IMR-90 (cell line): ENCODE measurements around the gene FAM210B. TPM values are rescaled to one million over a fixed set of nuclear protein-coding genes. Genes with fewer than 3 reads are reported as not detected.

Experiments used
- ATAC-seq: fragments of 200-7000 bp; cut with Tn5 transposase; 2 replicates; pipeline ENCODE4 v1.9.1; 2020; ENCODE audit warnings: low read depth, mild to moderate bottlenecking, moderate library complexity
- BruUV-seq: library from RNA; stranded (reverse); fragments of 400-500 nt; replicated peaks from 2 replicates; lab custom pipeline; 2021; lab: Mats Ljungman, UMichigan
- CTCF ChIA-PET: fragments of 300-600 bp; formaldehyde crosslinking; extraction: SDS; loops from one replicate; lab custom pipeline; 2021; ENCODE audit warnings: antibody characterized with exemption; lab: Yijun Ruan, JAX
- POLR2A ChIA-PET: fragments of 300-600 bp; sonication (Branson Sonifier 250); formaldehyde crosslinking; loops from one replicate; lab custom pipeline; 2022; ENCODE audit warnings: antibody characterized with exemption; ENCODE audit not compliant: unreplicated experiment; lab: Charles Lee
- DNase-seq: peaks from one replicate; pipeline ENCODE4 v3.0.0; 2013
- H2AFZ ChIP-seq: replicated peaks from 2 replicates; pipeline ENCODE3; 2013; ENCODE audit warnings: low read length, mild to moderate bottlenecking; ENCODE audit not compliant: poor library complexity
- H2AK5ac ChIP-seq: 2 replicates; pipeline ENCODE4 v1.6.1; 2013; ENCODE audit warnings: low read depth, low read length, inconsistent platforms
- H2AK9ac ChIP-seq: replicated peaks from 2 replicates; pipeline ENCODE3; 2013; ENCODE audit warnings: mild to moderate bottlenecking, low read depth, low read length, moderate library complexity; ENCODE audit not compliant: poor library complexity
- H2BK120ac ChIP-seq: 2 replicates; pipeline ENCODE4 v1.6.1; 2013; ENCODE audit warnings: low read depth, low read length, inconsistent platforms
- H2BK15ac ChIP-seq: 3 replicates; pipeline ENCODE4 v1.6.1; 2013; ENCODE audit warnings: low read depth, low read length, inconsistent platforms
- H2BK20ac ChIP-seq: 2 replicates; pipeline ENCODE4 v1.6.1; 2013; ENCODE audit warnings: low read depth, mild to moderate bottlenecking, inconsistent platforms, low read length, moderate library complexity
- H2BK5ac ChIP-seq: 2 replicates; pipeline ENCODE4 v1.6.1; 2013; ENCODE audit warnings: mild to moderate bottlenecking, low read depth, low read length, inconsistent platforms; ENCODE audit not compliant: poor library complexity, severe bottlenecking
- H3K14ac ChIP-seq: replicated peaks from 2 replicates; pipeline ENCODE4 v1.6.1; 2013; ENCODE audit warnings: low read depth, low read length, inconsistent platforms
- H3K18ac ChIP-seq: 2 replicates; pipeline ENCODE4 v1.6.1; 2013; ENCODE audit warnings: low read depth, low read length, control low read depth
- H3K23ac ChIP-seq: 2 replicates; pipeline ENCODE4 v1.6.1; 2013; ENCODE audit warnings: low read depth, low read length, inconsistent platforms
- H3K27ac ChIP-seq: 2 replicates; pipeline ENCODE4 v1.5.1; 2013; ENCODE audit warnings: mild to moderate bottlenecking, control low read depth, low read length; ENCODE audit not compliant: insufficient read depth
- H3K27me3 ChIP-seq: 2 replicates; pipeline ENCODE4 v1.6.1; 2013; ENCODE audit warnings: low read length; ENCODE audit not compliant: control insufficient read depth, insufficient read depth
- H3K36me3 ChIP-seq: 2 replicates; pipeline ENCODE4 v1.6.1; 2013; ENCODE audit warnings: low read length, mixed read lengths; ENCODE audit not compliant: control insufficient read depth, insufficient read depth
- H3K4ac ChIP-seq: 2 replicates; pipeline ENCODE4 v1.6.1; 2013; ENCODE audit warnings: low read depth, low read length, inconsistent platforms
- H3K4me1 ChIP-seq: 2 replicates; pipeline ENCODE4 v1.6.1; 2013; ENCODE audit warnings: low read length, mixed read lengths; ENCODE audit not compliant: control insufficient read depth, insufficient read depth
- H3K4me2 ChIP-seq: 2 replicates; pipeline ENCODE4 v1.6.1; 2013; ENCODE audit warnings: low read depth, mild to moderate bottlenecking, control low read depth, low read length, moderate library complexity
- H3K4me3 ChIP-seq: 2 replicates; pipeline ENCODE4 v1.5.1; 2013; ENCODE audit warnings: low read depth, mild to moderate bottlenecking, control low read depth, low read length, moderate library complexity; ENCODE audit not compliant: insufficient read depth
- H3K56ac ChIP-seq: 2 replicates; pipeline ENCODE4 v1.6.1; 2013; ENCODE audit warnings: low read length, inconsistent platforms; ENCODE audit not compliant: insufficient read depth; ENCODE audit errors: extremely low read depth
- H3K79me1 ChIP-seq, 2 experiments: 2 replicates each; pipeline ENCODE4 v1.6.1; 2013; ENCODE audit warnings: low read length in 2 of 2, inconsistent platforms in 1 of 2, low read depth in 1 of 2
- H3K9ac ChIP-seq: 2 replicates; pipeline ENCODE4 v1.6.1; 2013; ENCODE audit warnings: low read depth, low read length, control low read depth
- H3K9me1 ChIP-seq: 2 replicates; pipeline ENCODE4 v1.6.1; 2013; ENCODE audit warnings: low read length, inconsistent platforms; ENCODE audit not compliant: insufficient read depth
- H3K9me3 ChIP-seq: 2 replicates; pipeline ENCODE4 v1.6.1; 2013; ENCODE audit warnings: low read length; ENCODE audit not compliant: control insufficient read depth, insufficient read depth
- H4K20me1 ChIP-seq: 2 replicates; pipeline ENCODE4 v1.6.1; 2013; ENCODE audit warnings: low read length, inconsistent platforms; ENCODE audit not compliant: insufficient read depth
- H4K5ac ChIP-seq: 2 replicates; pipeline ENCODE4 v1.6.1; 2013; ENCODE audit warnings: mild to moderate bottlenecking, low read depth, low read length, control low read depth
- H4K8ac ChIP-seq, 2 experiments: 2 replicates each; pipeline ENCODE4 v1.6.1; 2013; ENCODE audit warnings: low read depth in 2 of 2, low read length in 2 of 2, control low read depth in 1 of 2, inconsistent platforms in 1 of 2
- H4K91ac ChIP-seq: 2 replicates; pipeline ENCODE4 v1.6.1; 2013; ENCODE audit warnings: low read depth, low read length, inconsistent platforms; ENCODE audit not compliant: insufficient read depth
- FOS ChIP-seq: fragments of 150-350 bp; IDR thresholded peaks from 2 replicates; pipeline ENCODE4 v1.6.1; 2016; ENCODE audit warnings: low read depth, low read length
- MAFK ChIP-seq: IDR thresholded peaks from 2 replicates; pipeline ENCODE4 v1.6.1; 2012; ENCODE audit warnings: low read depth, low read length, improper control_type of control experiment
- MAZ ChIP-seq: IDR thresholded peaks from 2 replicates; pipeline ENCODE4 v1.6.1; 2012; ENCODE audit warnings: low read depth, mild to moderate bottlenecking, low read length, improper control_type of control experiment, moderate library complexity, borderline replicate concordance
- MXI1 ChIP-seq: IDR thresholded peaks from 2 replicates; pipeline ENCODE4 v1.6.1; 2012; ENCODE audit warnings: low read depth, mild to moderate bottlenecking, low read length, moderate library complexity, borderline replicate concordance
- NFE2L2 ChIP-seq: fragments of 150-350 bp; IDR thresholded peaks from 2 replicates; pipeline ENCODE4 v1.6.1; 2016; ENCODE audit warnings: low read depth, mild to moderate bottlenecking, low read length
- RAD21 ChIP-seq: IDR thresholded peaks from 2 replicates; pipeline ENCODE4 v1.6.1; 2012; ENCODE audit warnings: low read length, improper control_type of control experiment
- WGBS, 2 experiments: methylation state at CpG; one replicate each; pipeline versions ENCODE4 v1.1.5 to v1.1.7; 2013; ENCODE audit warnings: missing lambda C conversion rate in 2 of 2; ENCODE audit not compliant: insufficient read length in 1 of 2; ENCODE audit errors: extremely low coverage in 2 of 2; 5-methylcytosine and 5-hydroxymethylcytosine counted together
- dilution Hi-C: fragments of 300-500 bp; cut with HindIII; formaldehyde crosslinking; loops from one replicate; pipeline ENCODE4 v1.14.3; 2018; ENCODE audit warnings: low sequenced_read_pairs; ENCODE audit not compliant: unreplicated experiment
- in situ Hi-C: fragments of 300-500 bp; cut with MboI; formaldehyde crosslinking; loops from 3 replicates; pipeline ENCODE4 v1.14.3; 2019; ENCODE audit warnings: low sequenced_read_pairs, inconsistent platforms, mixed read lengths
- intact Hi-C: fragments of 100-400 bp; cut with micrococcal nuclease; formaldehyde crosslinking; loops from 2 replicates; pipeline ENCODE4 v1.10.0; 2022
- polyA plus RNA-seq, 3 experiments: library from polyadenylated mRNA; depleted of rRNA; stranded (reverse); fragments of >200 nt; gene quantifications; 2 replicates each; pipeline ENCODE4 v1.2.3, GENCODE V29; 2012; ENCODE audit warnings: low replicate concordance in 1 of 3
- total RNA-seq: library from RNA; depleted of rRNA; stranded (reverse); fragments of >200 nt; gene quantifications from 2 replicates; pipeline ENCODE4 v1.2.3, GENCODE V29; 2012

The FAM210B gene
- total and polyA plus RNA-seq, 2 of the 4 experiments (the other 2 are of a cell fraction) = 29.5 to 45.0 TPM

- no peak for DNase-seq
- H4K5ac ChIP-seq = no peak overlapping the region; the same call in 1 of the 2 replicates
- TF ChIP-seq NFE2L2 (no peak), FOS (no peak), MAZ (no peak), RAD21 (no peak), MXI1 (no peak), MAFK (no peak)
- intact Hi-C loops (no loop called here), in situ Hi-C loops (loop anchor here (25.0 kb wide), 1 partner anchor 986 kb away; the partner anchor contains the start of gene RAE1), dilution Hi-C loops (no loop called here)
- H3K4ac ChIP-seq = no peak overlapping the region
- H2AK5ac ChIP-seq = no peak overlapping the region
- no peak overlapping the region for H2BK15ac ChIP-seq
- no peak overlapping the region for H3K56ac ChIP-seq
- H2BK120ac ChIP-seq = no peak overlapping the region
- H3K9me1 ChIP-seq = peaks cover 9% of the 10 kb centered on the region
- POLR2A ChIA-PET = no interaction called here
- no peaks in the 10 kb centered on the region; the same call in 1 of the 2 replicates for H3K4me1 ChIP-seq
- no peaks in the 10 kb centered on the region for H4K20me1 ChIP-seq
- H2AK9ac ChIP-seq = no peak overlapping the region
- CTCF ChIA-PET = no interaction called here
- H2BK20ac ChIP-seq = no peak overlapping the region
- H4K8ac ChIP-seq = no peak overlapping the region
- H3K36me3 ChIP-seq = peaks cover 14% of the 10 kb centered on the region
- 80% methylated on average over 1 of the region's 2 CpGs; no CpG with 5 or more reads in 1 of the 2 experiments for WGBS, 2 experiments
- no peak overlapping the region for H3K4me3 ChIP-seq
- H3K23ac ChIP-seq = no peak overlapping the region
- no peak overlapping the region for H3K18ac ChIP-seq
- no peak overlapping the region for H3K9ac ChIP-seq
- H3K27ac ChIP-seq = no peak overlapping the region
- H4K91ac ChIP-seq = no peak overlapping the region
- H2BK5ac ChIP-seq = no peak overlapping the region
- H2AFZ ChIP-seq = no peak overlapping the region
- no peaks in the 10 kb centered on the region for H3K27me3 ChIP-seq
- no peak overlapping the region for H3K14ac ChIP-seq
- H3K9me3 ChIP-seq = no peaks in the 10 kb centered on the region
- H3K79me1 ChIP-seq = peaks cover 52 to 69% of the 10 kb centered on the region in 2 experiments
- H3K4me2 ChIP-seq = no peak overlapping the region; the same call in 1 of the 2 replicates
- BruUV-seq = no TSS peak
- ATAC-seq = no peak
Observed at GRCh38 chr20:56376331-56376730, 17.6 kb downstream of the FAM210B start.
